Mammary epithelial cell (primary cell): ENCODE measurements around the gene L3MBTL3.
"Not testable (repeated sequence)": the region's sequence is repeated elsewhere in the genome, so short reads cannot be mapped to it uniquely, and the experiment has no call there.

Source experiments
- CTCF ChIP-seq, 2 donors: IDR thresholded peaks in 1 of 2; conservative IDR thresholded peaks in 1 of 2; 2 replicates each; pipeline ENCODE4 v1.5.1; 2011 to 2012; ENCODE audit warnings: inconsistent platforms in 2 of 2, low read length in 2 of 2, mild to moderate bottlenecking in 2 of 2, control low read depth in 1 of 2, low read depth in 1 of 2; ENCODE audit not compliant: insufficient read depth in 1 of 2; ENCODE audit errors: extremely low read depth in 1 of 2
- EZH2 ChIP-seq: IDR thresholded peaks from 2 replicates; pipeline ENCODE4 v1.6.1; 2012; ENCODE audit warnings: low read length, inconsistent platforms, borderline replicate concordance

GRCh38 chr6:130170160-130170559 is 151.8 kb downstream of the L3MBTL3 start:
- TF ChIP-seq CTCF (conservative IDR thresholded peaks at IDR 0.05 in 1 of 2, IDR thresholded peaks at IDR 0.05 in 1 of 2; ENCODE audit: extremely low read depth in 1 of 2, insufficient read depth in 1 of 2, low read depth in 1 of 2, low read length in 2 of 2); EZH2: not testable (repeated sequence)
